Transverse colon (tissue), 3 donors: ENCODE measurements around the gene SBSN.

Source experiments
- CTCF ChIP-seq, 5 experiments: fragments of 200-600 bp in 3 of 5; fragments of 450-650 bp in 2 of 5; sonication (generic) in 3 of 5; IDR thresholded peaks; 1 replicate in 2 of 5; 2 replicates in 3 of 5; pipeline ENCODE4 v1.5.1; 2016 to 2017; ENCODE audit warnings: antibody characterized with exemption in 5 of 5, inconsistent platforms in 3 of 5, mild to moderate bottlenecking in 2 of 5, moderate library complexity in 1 of 5
- POLR2A ChIP-seq: fragments of 450-650 bp; IDR thresholded peaks from one replicate; pipeline ENCODE4 v1.6.1; 2016; ENCODE audit warnings: antibody characterized with exemption, mild to moderate bottlenecking, moderate library complexity

- TF ChIP-seq CTCF (IDR thresholded peaks at IDR 0.05): no peak
- TF ChIP-seq POLR2A: no peak
Measured at GRCh38 chr19:35565016-35565856, 37.1 kb upstream of the SBSN start.
